AG09309 (cell line): ENCODE results near the gene NPL.

ENCODE experiments used
- DNase-seq: peaks from one replicate; pipeline ENCODE4 v3.0.0-alpha.2; 2010; ENCODE audit warnings: low read depth
- H3K4me3 ChIP-seq: 2 replicates; pipeline ENCODE4 v1.5.1; 2011; ENCODE audit warnings: mild to moderate bottlenecking, low read depth, low read length, moderate library complexity; ENCODE audit not compliant: control insufficient read depth
- CTCF ChIP-seq: IDR thresholded peaks from 2 replicates; pipeline ENCODE4 v1.5.1; 2011; ENCODE audit warnings: mild to moderate bottlenecking, low read depth, low read length, inconsistent platforms; ENCODE audit not compliant: insufficient read depth, control insufficient read depth; ENCODE audit errors: missing control alignments

Gene NPL

GRCh38 chr1:182829285-182829932, 39.8 kb downstream of the NPL start:
- DNase-seq: no peak
- no peak for TF ChIP-seq CTCF
- no peak overlapping the region for H3K4me3 ChIP-seq

GRCh38 chr1:182833271-182833670, 43.7 kb downstream of the NPL start:
- DNase-seq: no peak
- no peak for TF ChIP-seq CTCF
- H3K4me3 ChIP-seq: no peak overlapping the region

GRCh38 chr1:182834326-182834725, 44.8 kb downstream of the NPL start:
- H3K4me3 ChIP-seq: no peak overlapping the region
- no peak for TF ChIP-seq CTCF
- no peak for DNase-seq

- no peak for DNase-seq
- no peak overlapping the region for H3K4me3 ChIP-seq
- no peak for TF ChIP-seq CTCF
Measured at GRCh38 chr1:182835806-182836205, 46.2 kb downstream of the NPL start.

GRCh38 chr1:182839209-182840066, 49.9 kb downstream of the NPL start, which contains the start of gene DHX9:
Gene DHX9, plus strand, starts transcription at chr1:182839347. Its CDS starts 3,220 bp downstream, at chr1:182842567.
- H3K4me3 ChIP-seq: peak within 1 kb of the TSS; percentile 64
- peak; percentile 17 for TF ChIP-seq CTCF

GRCh38 chr1:182841368-182841988, 51.9 kb downstream of the NPL start:
- peak overlapping the region; percentile 64 for H3K4me3 ChIP-seq
- TF ChIP-seq CTCF: no peak
- no peak for DNase-seq

More at GRCh38 chr1:182839209-182840066, 49.9 kb downstream of the NPL start, which contains the start of gene DHX9:
- DNase-seq: no peak
